K562 (cell line): Measurements from ENCODE around the gene ROPN1L. TPM values are rescaled to one million over a fixed set of nuclear protein-coding genes. Genes with fewer than 3 reads are reported as not detected.

Source experiments
- ARNT ChIP-seq, 2 experiments: fragments of 450-650 bp; IDR thresholded peaks; 2 replicates each; pipeline ENCODE4 v1.6.1; 2016; ENCODE audit warnings: mild to moderate bottlenecking in 1 of 2
- BRD4 ChIP-seq: fragments of 200-600 bp; sonication (generic); IDR thresholded peaks from 2 replicates; pipeline ENCODE4 v1.6.1; 2017; ENCODE audit warnings: inconsistent platforms
- DMBX1 ChIP-seq: fragments of 250-450 bp; sonication (Bioruptor Pico); IDR thresholded peaks from 2 replicates; pipeline ENCODE4 v1.8.0; 2022; ENCODE audit warnings: inconsistent platforms, mild to moderate bottlenecking, moderate library complexity, borderline replicate concordance
- HDAC2 ChIP-seq: fragments of 450-650 bp; IDR thresholded peaks from 2 replicates; pipeline ENCODE4 v1.6.1; 2016; ENCODE audit warnings: mild to moderate bottlenecking
- HDAC6 ChIP-seq: IDR thresholded peaks from 2 replicates; pipeline ENCODE4 v1.6.1; 2012; ENCODE audit warnings: low read depth, mild to moderate bottlenecking, control low read depth, inconsistent platforms, low read length, moderate library complexity
- MTA1 ChIP-seq: fragments of 450-650 bp; IDR thresholded peaks from 2 replicates; pipeline ENCODE4 v1.6.1; 2017; ENCODE audit warnings: borderline replicate concordance
- MTA3 ChIP-seq: fragments of 450-650 bp; formaldehyde crosslinking; IDR thresholded peaks from 2 replicates; pipeline ENCODE4 v1.6.1; 2017; ENCODE audit warnings: mild to moderate bottlenecking, borderline replicate concordance
- NFIC ChIP-seq: fragments of 450-650 bp; IDR thresholded peaks from 2 replicates; pipeline ENCODE4 v1.6.1; 2017; ENCODE audit warnings: mild to moderate bottlenecking, inconsistent platforms
- ZC3H4 ChIP-seq: sonication (generic); formaldehyde crosslinking; IDR thresholded peaks from 2 replicates; pipeline ENCODE4 v1.9.0; 2021; ENCODE audit warnings: missing genetic modification reagents, borderline replicate concordance
- ZNF586 ChIP-seq: fragments of 450-650 bp; formaldehyde crosslinking; conservative IDR thresholded peaks from 2 replicates; pipeline ENCODE4 v1.4.0; 2020; ENCODE audit warnings: mild to moderate bottlenecking, moderate library complexity
- polyA plus RNA-seq, 8 experiments: library from polyadenylated mRNA; depleted of rRNA in 4 of 8; stranded (reverse) in 5 of 8; unstranded in 3 of 8; fragments of >200 nt; fragmentation: Nextera tagmentation in 2 of 8; fragmentation: Illumina TruSeq in 1 of 8; extraction: Ambion mirVana in 2 of 8; extraction: Trizol in 1 of 8; gene quantifications; 2 replicates each; pipeline versions ENCODE4 v1.2.1 to v1.2.3, GENCODE V29; 2011 to 2014; ENCODE audit warnings: inconsistent platforms in 1 of 8, missing spikeins in 1 of 8
- total RNA-seq, 7 experiments: library from RNA; depleted of rRNA in 6 of 7; stranded (reverse); fragments of >200 nt in 6 of 7; fragmentation: Illumina TruSeq in 2 of 7; extraction: Trizol in 2 of 7; gene quantifications; 2 replicates each; pipeline versions ENCODE4 v1.2.1 to v1.2.3, GENCODE V29; 2011 to 2021; ENCODE audit warnings: low replicate concordance in 1 of 7
- TF ChIP-seq, protein P1 (sequence below), 2 experiments: fragments of 450-650 bp; formaldehyde crosslinking in 1 of 2; IDR thresholded peaks; 2 replicates each; pipeline versions ENCODE4 v1.4.0 to v1.6.1; 2014 to 2020; ENCODE audit warnings: mild to moderate bottlenecking in 2 of 2, borderline replicate concordance in 1 of 2, low read depth in 1 of 2
- TF ChIP-seq, protein P2 (sequence below), 3 experiments: IDR thresholded peaks in 2 of 3; conservative IDR thresholded peaks in 1 of 3; 2 replicates each; pipeline ENCODE4 v1.5.1; 2011 to 2012; ENCODE audit warnings: low read length in 3 of 3, mild to moderate bottlenecking in 3 of 3, control low read depth in 2 of 3, improper control_type of control experiment in 1 of 3, inconsistent platforms in 1 of 3, low read depth in 1 of 3, mixed read lengths in 1 of 3, moderate library complexity in 1 of 3; ENCODE audit not compliant: insufficient read depth in 2 of 3
- TF ChIP-seq, protein P3 (sequence below), 2 experiments: fragments of 450-650 bp; IDR thresholded peaks; 2 replicates each; pipeline ENCODE4 v1.6.1; 2018; ENCODE audit warnings: mild to moderate bottlenecking in 2 of 2, low read depth in 1 of 2; ENCODE audit not compliant: partially characterized antibody in 2 of 2

The ROPN1L gene
- total and polyA plus RNA-seq, 9 of the 15 experiments (the other 6 are each of a cell fraction or from before 2014, with no cell fraction given) = 0.04 to 0.85 (median 0.24) TPM; not detected in 3

DNA sequence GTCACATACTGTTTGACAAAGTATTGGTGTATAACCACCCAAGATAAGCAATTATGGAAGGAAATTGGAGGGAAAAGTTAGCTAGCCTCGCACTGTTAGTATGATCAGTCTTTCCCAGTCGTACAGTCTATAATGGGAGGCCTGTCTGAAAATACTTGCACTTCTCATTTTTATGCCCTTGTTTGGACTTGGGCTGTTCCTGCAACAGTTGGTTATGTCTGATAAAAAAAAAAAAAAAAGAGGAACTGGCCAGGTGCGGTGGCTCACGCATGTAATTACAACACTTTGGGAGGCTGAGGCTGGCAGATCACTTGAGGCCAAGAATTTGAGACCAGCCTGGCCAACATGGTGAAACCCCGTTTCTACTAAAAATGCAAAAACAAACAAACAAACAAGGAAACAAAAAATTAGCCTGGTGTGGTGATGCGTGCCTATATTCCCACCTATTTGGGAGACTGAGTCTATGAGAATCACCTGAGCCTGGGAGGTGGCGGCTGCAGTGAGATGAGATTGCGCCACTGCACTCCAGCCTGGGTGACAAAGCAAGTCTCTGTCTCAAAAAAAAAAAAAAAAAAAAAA, 63.9 kb downstream of the ROPN1L start (continued):
- TF ChIP-seq HDAC2 = peak; percentile 72
- TF ChIP-seq, protein P1, sequence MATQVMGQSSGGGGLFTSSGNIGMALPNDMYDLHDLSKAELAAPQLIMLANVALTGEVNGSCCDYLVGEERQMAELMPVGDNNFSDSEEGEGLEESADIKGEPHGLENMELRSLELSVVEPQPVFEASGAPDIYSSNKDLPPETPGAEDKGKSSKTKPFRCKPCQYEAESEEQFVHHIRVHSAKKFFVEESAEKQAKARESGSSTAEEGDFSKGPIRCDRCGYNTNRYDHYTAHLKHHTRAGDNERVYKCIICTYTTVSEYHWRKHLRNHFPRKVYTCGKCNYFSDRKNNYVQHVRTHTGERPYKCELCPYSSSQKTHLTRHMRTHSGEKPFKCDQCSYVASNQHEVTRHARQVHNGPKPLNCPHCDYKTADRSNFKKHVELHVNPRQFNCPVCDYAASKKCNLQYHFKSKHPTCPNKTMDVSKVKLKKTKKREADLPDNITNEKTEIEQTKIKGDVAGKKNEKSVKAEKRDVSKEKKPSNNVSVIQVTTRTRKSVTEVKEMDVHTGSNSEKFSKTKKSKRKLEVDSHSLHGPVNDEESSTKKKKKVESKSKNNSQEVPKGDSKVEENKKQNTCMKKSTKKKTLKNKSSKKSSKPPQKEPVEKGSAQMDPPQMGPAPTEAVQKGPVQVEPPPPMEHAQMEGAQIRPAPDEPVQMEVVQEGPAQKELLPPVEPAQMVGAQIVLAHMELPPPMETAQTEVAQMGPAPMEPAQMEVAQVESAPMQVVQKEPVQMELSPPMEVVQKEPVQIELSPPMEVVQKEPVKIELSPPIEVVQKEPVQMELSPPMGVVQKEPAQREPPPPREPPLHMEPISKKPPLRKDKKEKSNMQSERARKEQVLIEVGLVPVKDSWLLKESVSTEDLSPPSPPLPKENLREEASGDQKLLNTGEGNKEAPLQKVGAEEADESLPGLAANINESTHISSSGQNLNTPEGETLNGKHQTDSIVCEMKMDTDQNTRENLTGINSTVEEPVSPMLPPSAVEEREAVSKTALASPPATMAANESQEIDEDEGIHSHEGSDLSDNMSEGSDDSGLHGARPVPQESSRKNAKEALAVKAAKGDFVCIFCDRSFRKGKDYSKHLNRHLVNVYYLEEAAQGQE (IDR thresholded peaks at IDR 0.05; ENCODE audit: borderline replicate concordance) = peak; percentile 27; the same call in 1 of the 2 replicates
- TF ChIP-seq, protein P1 (CRISPR knock-in tag; IDR thresholded peaks at IDR 0.05; ENCODE audit: low read depth) = no peak
- TF ChIP-seq, protein P2, sequence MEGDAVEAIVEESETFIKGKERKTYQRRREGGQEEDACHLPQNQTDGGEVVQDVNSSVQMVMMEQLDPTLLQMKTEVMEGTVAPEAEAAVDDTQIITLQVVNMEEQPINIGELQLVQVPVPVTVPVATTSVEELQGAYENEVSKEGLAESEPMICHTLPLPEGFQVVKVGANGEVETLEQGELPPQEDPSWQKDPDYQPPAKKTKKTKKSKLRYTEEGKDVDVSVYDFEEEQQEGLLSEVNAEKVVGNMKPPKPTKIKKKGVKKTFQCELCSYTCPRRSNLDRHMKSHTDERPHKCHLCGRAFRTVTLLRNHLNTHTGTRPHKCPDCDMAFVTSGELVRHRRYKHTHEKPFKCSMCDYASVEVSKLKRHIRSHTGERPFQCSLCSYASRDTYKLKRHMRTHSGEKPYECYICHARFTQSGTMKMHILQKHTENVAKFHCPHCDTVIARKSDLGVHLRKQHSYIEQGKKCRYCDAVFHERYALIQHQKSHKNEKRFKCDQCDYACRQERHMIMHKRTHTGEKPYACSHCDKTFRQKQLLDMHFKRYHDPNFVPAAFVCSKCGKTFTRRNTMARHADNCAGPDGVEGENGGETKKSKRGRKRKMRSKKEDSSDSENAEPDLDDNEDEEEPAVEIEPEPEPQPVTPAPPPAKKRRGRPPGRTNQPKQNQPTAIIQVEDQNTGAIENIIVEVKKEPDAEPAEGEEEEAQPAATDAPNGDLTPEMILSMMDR (IDR thresholded peaks at IDR 0.05 in 2 of 3, conservative IDR thresholded peaks at IDR 0.05 in 1 of 3; ENCODE audit: insufficient read depth in 2 of 3, low read depth in 1 of 3, low read length in 3 of 3) = 0 out of 6 replicates have a peak, but pooled peaks of 1 of the 3 experiments have one; percentile 5
- TF ChIP-seq, protein P3, sequence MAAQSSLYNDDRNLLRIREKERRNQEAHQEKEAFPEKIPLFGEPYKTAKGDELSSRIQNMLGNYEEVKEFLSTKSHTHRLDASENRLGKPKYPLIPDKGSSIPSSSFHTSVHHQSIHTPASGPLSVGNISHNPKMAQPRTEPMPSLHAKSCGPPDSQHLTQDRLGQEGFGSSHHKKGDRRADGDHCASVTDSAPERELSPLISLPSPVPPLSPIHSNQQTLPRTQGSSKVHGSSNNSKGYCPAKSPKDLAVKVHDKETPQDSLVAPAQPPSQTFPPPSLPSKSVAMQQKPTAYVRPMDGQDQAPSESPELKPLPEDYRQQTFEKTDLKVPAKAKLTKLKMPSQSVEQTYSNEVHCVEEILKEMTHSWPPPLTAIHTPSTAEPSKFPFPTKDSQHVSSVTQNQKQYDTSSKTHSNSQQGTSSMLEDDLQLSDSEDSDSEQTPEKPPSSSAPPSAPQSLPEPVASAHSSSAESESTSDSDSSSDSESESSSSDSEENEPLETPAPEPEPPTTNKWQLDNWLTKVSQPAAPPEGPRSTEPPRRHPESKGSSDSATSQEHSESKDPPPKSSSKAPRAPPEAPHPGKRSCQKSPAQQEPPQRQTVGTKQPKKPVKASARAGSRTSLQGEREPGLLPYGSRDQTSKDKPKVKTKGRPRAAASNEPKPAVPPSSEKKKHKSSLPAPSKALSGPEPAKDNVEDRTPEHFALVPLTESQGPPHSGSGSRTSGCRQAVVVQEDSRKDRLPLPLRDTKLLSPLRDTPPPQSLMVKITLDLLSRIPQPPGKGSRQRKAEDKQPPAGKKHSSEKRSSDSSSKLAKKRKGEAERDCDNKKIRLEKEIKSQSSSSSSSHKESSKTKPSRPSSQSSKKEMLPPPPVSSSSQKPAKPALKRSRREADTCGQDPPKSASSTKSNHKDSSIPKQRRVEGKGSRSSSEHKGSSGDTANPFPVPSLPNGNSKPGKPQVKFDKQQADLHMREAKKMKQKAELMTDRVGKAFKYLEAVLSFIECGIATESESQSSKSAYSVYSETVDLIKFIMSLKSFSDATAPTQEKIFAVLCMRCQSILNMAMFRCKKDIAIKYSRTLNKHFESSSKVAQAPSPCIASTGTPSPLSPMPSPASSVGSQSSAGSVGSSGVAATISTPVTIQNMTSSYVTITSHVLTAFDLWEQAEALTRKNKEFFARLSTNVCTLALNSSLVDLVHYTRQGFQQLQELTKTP (IDR thresholded peaks at IDR 0.05; ENCODE audit: low read depth in 1 of 2, partially characterized antibody in 2 of 2) = peak in 1 of 2 experiments; percentile 82
- TF ChIP-seq ZNF586 (CRISPR knock-in tag) = no peak
- peak; percentile 61; the same call in 1 of the 2 replicates for TF ChIP-seq MTA3
- TF ChIP-seq ARNT (IDR thresholded peaks at IDR 0.05) = no peak
- no peak for TF ChIP-seq ZC3H4 (CRISPR knock-in tag)
- TF ChIP-seq BRD4 = no peak
- no peak; the same call in 1 of the 2 replicates for TF ChIP-seq NFIC
- TF ChIP-seq MTA1 = peak; percentile 76; the same call in 1 of the 2 replicates
- TF ChIP-seq DMBX1 (CRISPR knock-in tag) = peak; percentile 57; the same call in 1 of the 2 replicates
- no peak for TF ChIP-seq HDAC6
